HL-60 (cell line): ENCODE measurements around the gene CLNS1A.

Experiments used
- CTCF ChIP-seq: IDR thresholded peaks from one replicate; pipeline ENCODE4 v1.5.1; 2011; ENCODE audit warnings: low read length, control low read depth, inconsistent platforms; ENCODE audit not compliant: insufficient read depth
- GABPA ChIP-seq: IDR thresholded peaks from 2 replicates; pipeline ENCODE4 v1.6.1; 2012; ENCODE audit warnings: low read depth
- POLR2AphosphoS5 ChIP-seq: IDR thresholded peaks from 2 replicates; pipeline ENCODE4 v1.6.1; 2012; ENCODE audit warnings: low read depth
- REST ChIP-seq: IDR thresholded peaks from 2 replicates; pipeline ENCODE4 v1.6.1; 2012; ENCODE audit warnings: low read depth; ENCODE audit not compliant: insufficient replicate concordance
- SPI1 ChIP-seq: IDR thresholded peaks from 2 replicates; pipeline ENCODE4 v1.6.1; 2012; ENCODE audit warnings: low read depth, mild to moderate bottlenecking, borderline replicate concordance

- TF ChIP-seq CTCF (no peak), POLR2AphosphoS5 (no peak), REST (no peak), GABPA (no peak), SPI1 (no peak)
These were observed 23.4 kb upstream of the CLNS1A start for GRCh38 chr11:77660947-77661346.
